Measurements from ENCODE around the gene ACP1.

The ACP1 gene

DNA sequence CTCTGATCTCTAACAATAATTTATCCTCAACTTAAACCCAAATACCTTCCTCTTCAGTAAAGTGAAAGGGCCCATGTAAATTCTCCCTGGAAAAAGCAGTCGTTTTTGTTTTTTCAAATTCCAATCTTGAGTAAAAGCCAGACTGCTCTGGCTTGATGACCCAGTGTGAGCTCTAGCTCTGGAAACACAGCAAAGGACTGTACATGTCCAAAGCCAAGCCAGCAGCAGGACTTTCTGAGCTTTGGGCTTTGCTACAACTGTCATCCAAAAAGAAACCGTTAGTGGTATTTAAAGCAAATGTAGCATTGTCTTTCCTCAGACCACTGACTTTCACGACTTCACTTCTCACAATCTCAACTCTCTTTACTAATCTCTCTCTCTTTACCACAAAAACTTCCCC is 26.3 kb upstream of the ACP1 start:
- DNase-seq (ENCODE audit: low read depth, low spot score): no peak
- no peak overlapping the region for H3K4me3 ChIP-seq (ENCODE audit: low read depth, low read length)
- CTCF ChIA-PET: interaction anchor here (1.0 to 1.6 kb wide), 2 partner anchors 8 to 52 kb away, joined by 4 to 7 read pairs; no protein-coding TSS in a partner anchor
- TF ChIP-seq, protein P1, sequence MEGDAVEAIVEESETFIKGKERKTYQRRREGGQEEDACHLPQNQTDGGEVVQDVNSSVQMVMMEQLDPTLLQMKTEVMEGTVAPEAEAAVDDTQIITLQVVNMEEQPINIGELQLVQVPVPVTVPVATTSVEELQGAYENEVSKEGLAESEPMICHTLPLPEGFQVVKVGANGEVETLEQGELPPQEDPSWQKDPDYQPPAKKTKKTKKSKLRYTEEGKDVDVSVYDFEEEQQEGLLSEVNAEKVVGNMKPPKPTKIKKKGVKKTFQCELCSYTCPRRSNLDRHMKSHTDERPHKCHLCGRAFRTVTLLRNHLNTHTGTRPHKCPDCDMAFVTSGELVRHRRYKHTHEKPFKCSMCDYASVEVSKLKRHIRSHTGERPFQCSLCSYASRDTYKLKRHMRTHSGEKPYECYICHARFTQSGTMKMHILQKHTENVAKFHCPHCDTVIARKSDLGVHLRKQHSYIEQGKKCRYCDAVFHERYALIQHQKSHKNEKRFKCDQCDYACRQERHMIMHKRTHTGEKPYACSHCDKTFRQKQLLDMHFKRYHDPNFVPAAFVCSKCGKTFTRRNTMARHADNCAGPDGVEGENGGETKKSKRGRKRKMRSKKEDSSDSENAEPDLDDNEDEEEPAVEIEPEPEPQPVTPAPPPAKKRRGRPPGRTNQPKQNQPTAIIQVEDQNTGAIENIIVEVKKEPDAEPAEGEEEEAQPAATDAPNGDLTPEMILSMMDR (IDR thresholded peaks at IDR 0.05; ENCODE audit: insufficient read depth, low read length, missing control alignments): no peak
- POLR2A ChIA-PET: no interaction called here

DNA sequence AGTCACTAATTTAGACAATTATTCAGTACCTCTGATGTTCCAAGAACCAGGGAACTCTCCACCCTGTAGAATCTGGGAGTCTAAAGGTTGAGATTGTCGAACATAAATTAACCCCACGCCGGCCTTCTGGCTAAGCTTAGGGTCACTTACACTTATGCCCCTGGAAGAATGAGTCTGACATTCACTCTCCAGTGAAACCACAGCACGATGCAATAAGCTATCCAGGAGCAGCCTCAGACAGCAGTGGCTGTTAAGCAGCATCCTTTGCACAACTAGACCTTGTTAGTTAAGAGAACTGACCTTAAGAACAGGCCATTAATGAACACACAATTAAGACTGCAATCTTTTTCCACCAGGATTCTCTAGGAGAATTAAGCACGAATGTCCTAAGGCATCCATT is 25.9 kb upstream of the ACP1 start:
- CTCF ChIA-PET: interaction anchor here (1.0 to 1.6 kb wide), 2 partner anchors 8 to 51 kb away, joined by 4 to 7 read pairs; no protein-coding TSS in a partner anchor
- TF ChIP-seq, protein P1 (IDR thresholded peaks at IDR 0.05; ENCODE audit: insufficient read depth, low read length, missing control alignments): no peak
- no peak overlapping the region for H3K4me3 ChIP-seq (ENCODE audit: low read depth, low read length)
- DNase-seq (ENCODE audit: low read depth, low spot score): no peak
- POLR2A ChIA-PET: no interaction called here

DNA sequence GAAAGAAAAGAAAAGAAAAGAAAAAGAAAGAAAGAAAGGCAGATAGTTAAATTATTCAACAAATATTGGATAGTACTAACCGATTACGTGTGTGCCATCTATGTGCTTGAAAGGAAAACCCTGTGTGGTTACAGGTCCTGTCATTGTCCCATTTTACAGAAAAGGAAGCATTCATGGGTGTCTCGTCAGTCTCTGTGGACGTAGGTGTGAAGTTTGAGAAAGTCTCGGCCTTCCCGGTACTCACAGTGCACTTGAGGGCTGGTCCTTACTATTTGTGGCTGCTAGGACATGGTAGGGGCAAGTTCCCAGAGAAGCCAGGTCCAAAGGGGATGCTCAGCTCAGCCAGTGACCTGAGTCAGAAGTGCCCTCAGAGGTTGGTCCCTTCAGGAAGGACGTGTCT is 20.2 kb upstream of the ACP1 start:
- ChIA-PET CTCF (interaction anchor here (1.4 to 7.1 kb wide), 3 partner anchors 10 to 43 kb away, joined by 5 to 99 read pairs (median 42); partner anchors contain the start of gene ALKAL2), POLR2A (no interaction called here)
- no peak overlapping the region for H3K4me3 ChIP-seq (ENCODE audit: low read depth, low read length)
- DNase-seq (ENCODE audit: low read depth, low spot score): no peak
- TF ChIP-seq, protein P1 (IDR thresholded peaks at IDR 0.05; ENCODE audit: insufficient read depth, low read length, missing control alignments): no peak

DNA sequence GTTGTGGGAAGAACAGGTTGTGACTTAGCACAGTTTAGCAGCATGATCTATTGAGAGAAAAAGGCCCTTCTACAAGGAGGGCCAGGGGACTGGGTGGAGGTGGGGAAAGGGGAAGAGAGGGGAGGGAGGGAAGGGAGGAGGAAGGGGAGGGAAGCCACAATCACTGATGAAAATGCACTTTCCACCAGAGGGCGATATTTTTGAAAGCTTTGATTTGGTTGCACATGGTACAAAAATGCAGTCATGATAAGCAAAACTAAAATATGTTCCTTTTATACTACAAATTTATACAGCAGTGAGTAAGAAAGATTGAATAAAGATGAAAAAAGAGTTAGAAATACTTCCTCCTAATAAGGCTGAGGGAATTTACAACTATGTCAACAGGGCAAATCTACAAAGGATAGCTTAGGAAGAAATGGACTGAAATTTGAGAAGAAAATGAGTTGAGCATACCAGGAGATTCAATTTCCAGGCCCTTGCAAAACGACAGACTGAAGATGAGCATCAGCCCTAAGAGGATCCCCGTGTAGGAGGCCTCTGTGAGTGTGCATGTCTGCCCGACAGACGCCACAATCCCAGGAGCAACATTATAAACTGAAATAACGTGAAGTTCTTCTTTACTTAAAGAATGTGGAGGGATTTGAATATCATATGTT is 18.1 kb upstream of the ACP1 start:
- peak; percentile 45 for DNase-seq (ENCODE audit: low read depth, low spot score)
- CTCF ChIA-PET: interaction anchor here (0.8 to 7.1 kb wide), 21 partner anchors 8 to 1302 kb away, joined by 3 to 99 read pairs (median 4); partner anchors contain the start of gene ALKAL2
- POLR2A ChIA-PET: no interaction called here
- TF ChIP-seq, protein P1 (IDR thresholded peaks at IDR 0.05; ENCODE audit: insufficient read depth, low read length, missing control alignments): peak; percentile 57
- no peak overlapping the region for H3K4me3 ChIP-seq (ENCODE audit: low read depth, low read length)

DNA sequence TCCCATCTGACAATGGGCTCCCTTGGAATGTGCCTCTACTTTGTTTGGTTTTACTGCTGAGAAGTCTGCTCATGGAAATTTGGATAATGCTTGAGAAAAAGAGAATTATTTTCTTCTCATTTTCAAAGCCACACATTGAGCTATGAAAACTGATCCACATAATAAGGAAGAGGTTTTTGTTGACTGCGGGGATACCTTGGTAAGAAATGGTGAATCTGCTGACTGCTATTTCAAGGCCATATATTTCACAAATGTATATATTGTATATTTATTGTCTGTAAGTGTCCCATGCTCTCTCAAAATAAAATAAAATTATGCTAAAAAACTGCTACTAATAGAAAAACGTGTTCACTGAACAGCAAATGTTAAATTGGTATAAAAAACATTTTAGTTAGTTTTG is 16.0 kb upstream of the ACP1 start:
- no peak overlapping the region for H3K4me3 ChIP-seq (ENCODE audit: low read depth, low read length)
- ChIA-PET POLR2A (no interaction called here), CTCF (interaction anchor here (4.4 to 7.1 kb wide), 2 partner anchors 11 to 39 kb away, joined by 42 to 99 read pairs; partner anchors contain the start of gene ALKAL2)
- DNase-seq (ENCODE audit: low read depth, low spot score): no peak
- TF ChIP-seq, protein P1 (IDR thresholded peaks at IDR 0.05; ENCODE audit: insufficient read depth, low read length, missing control alignments): no peak

DNA sequence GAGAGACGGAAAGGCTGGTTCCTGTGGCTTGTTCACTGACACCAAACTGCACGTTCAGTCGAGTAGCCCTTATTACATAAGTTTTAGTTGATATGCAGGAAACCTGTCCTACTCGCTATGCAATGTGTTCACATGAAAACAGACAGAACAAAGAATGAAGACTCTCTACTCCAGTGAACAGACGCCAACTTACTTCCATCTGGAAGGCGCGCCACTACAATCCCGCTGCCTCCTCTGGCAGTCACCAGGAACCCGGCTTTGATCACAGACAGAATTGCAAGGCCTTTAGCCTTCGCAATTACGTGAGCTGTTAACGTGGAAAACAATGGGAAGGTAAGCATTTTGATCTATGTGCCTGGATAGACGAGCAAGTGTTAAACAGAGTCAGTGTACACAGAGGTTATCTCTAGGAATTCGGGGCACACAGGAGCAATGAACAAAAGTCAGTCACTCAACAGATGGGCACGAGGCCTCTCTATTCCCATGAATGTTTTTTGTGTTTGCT is 15.2 kb upstream of the ACP1 start:
- ChIA-PET POLR2A (no interaction called here), CTCF (interaction anchor here (0.8 to 7.1 kb wide), 5 partner anchors 21 to 1296 kb away, joined by 3 to 99 read pairs (median 3); partner anchors contain the start of gene ALKAL2)
- no peak overlapping the region for H3K4me3 ChIP-seq (ENCODE audit: low read depth, low read length)
- TF ChIP-seq, protein P1 (IDR thresholded peaks at IDR 0.05; ENCODE audit: insufficient read depth, low read length, missing control alignments): no peak
- no peak for DNase-seq (ENCODE audit: low read depth, low spot score)
